ENCODE data around the gene ATXN7L1.
A peak's percentile ranks its signal among the peaks of the same experiment; 100 is the strongest.

Gene ATXN7L1

GRCh38 chr7:105708763-105709080 is 167.7 kb downstream of the ATXN7L1 start:
- TF ChIP-seq TCF4 (CRISPR knock-in tag; IDR thresholded peaks at IDR 0.05; ENCODE audit: borderline replicate concordance) (no peak), ISL1 (CRISPR knock-in tag; IDR thresholded peaks at IDR 0.05) (no peak), RARB (CRISPR knock-in tag; IDR thresholded peaks at IDR 0.05) (no peak)
- ATAC-seq: no peak

GRCh38 chr7:105707967-105708762 is 168.2 kb downstream of the ATXN7L1 start:
- ATAC-seq: no peak
- TF ChIP-seq ZNF8 (CRISPR knock-in tag; IDR thresholded peaks at IDR 0.05): no peak
- TF ChIP-seq CSRNP3 (CRISPR knock-in tag; IDR thresholded peaks at IDR 0.05): no peak
- no peak for TF ChIP-seq RARB (CRISPR knock-in tag; IDR thresholded peaks at IDR 0.05)
- TF ChIP-seq PATZ1 (CRISPR knock-in tag; IDR thresholded peaks at IDR 0.05; ENCODE audit: borderline replicate concordance): no peak
- TF ChIP-seq OSR1 (CRISPR knock-in tag; IDR thresholded peaks at IDR 0.05): no peak

- ATAC-seq: peak; percentile 36; the same call in 1 of the 3 replicates
- TF ChIP-seq PATZ1 (CRISPR knock-in tag; IDR thresholded peaks at IDR 0.05; ENCODE audit: borderline replicate concordance) (no peak), ZNF8 (CRISPR knock-in tag; IDR thresholded peaks at IDR 0.05) (no peak), CSDC2 (CRISPR knock-in tag; IDR thresholded peaks at IDR 0.05) (no peak), TSHZ2 (CRISPR knock-in tag; IDR thresholded peaks at IDR 0.05) (no peak), OSR1 (CRISPR knock-in tag; IDR thresholded peaks at IDR 0.05) (no peak), ZC3H10 (CRISPR knock-in tag; IDR thresholded peaks at IDR 0.05) (no peak), TCF4 (CRISPR knock-in tag; IDR thresholded peaks at IDR 0.05; ENCODE audit: borderline replicate concordance) (no peak), PPARA (CRISPR knock-in tag; IDR thresholded peaks at IDR 0.05; ENCODE audit: borderline replicate concordance) (no peak), ZNF70 (CRISPR knock-in tag; IDR thresholded peaks at IDR 0.05) (no peak)
Observed at GRCh38 chr7:105707381-105707780, 169.0 kb downstream of the ATXN7L1 start.

GRCh38 chr7:105705427-105705826 is 171.0 kb downstream of the ATXN7L1 start:
- ATAC-seq: no peak

More at GRCh38 chr7:105705427-105705826, 171.0 kb downstream of the ATXN7L1 start:
- TF ChIP-seq PPARA (CRISPR knock-in tag; IDR thresholded peaks at IDR 0.05; ENCODE audit: borderline replicate concordance) (no peak), GLIS3 (CRISPR knock-in tag; IDR thresholded peaks at IDR 0.05) (no peak), RARB (CRISPR knock-in tag; IDR thresholded peaks at IDR 0.05) (no peak), ZNF8 (CRISPR knock-in tag; IDR thresholded peaks at IDR 0.05) (no peak), BACH2 (CRISPR knock-in tag; IDR thresholded peaks at IDR 0.05; ENCODE audit: borderline replicate concordance) (no peak), ZNF70 (CRISPR knock-in tag; IDR thresholded peaks at IDR 0.05) (no peak), CSRNP3 (CRISPR knock-in tag; IDR thresholded peaks at IDR 0.05) (no peak), ZFP3 (CRISPR knock-in tag; IDR thresholded peaks at IDR 0.05) (no peak), ZC3H10 (CRISPR knock-in tag; IDR thresholded peaks at IDR 0.05) (no peak), TSHZ2 (CRISPR knock-in tag; IDR thresholded peaks at IDR 0.05) (no peak), ARNTL (CRISPR knock-in tag; IDR thresholded peaks at IDR 0.05; ENCODE audit: borderline replicate concordance, low read depth) (no peak), POU6F1 (CRISPR knock-in tag; IDR thresholded peaks at IDR 0.05; ENCODE audit: borderline replicate concordance, low read depth) (no peak), ZFP30 (CRISPR knock-in tag; IDR thresholded peaks at IDR 0.05) (no peak), ISL1 (CRISPR knock-in tag; IDR thresholded peaks at IDR 0.05) (no peak), CSDC2 (CRISPR knock-in tag; IDR thresholded peaks at IDR 0.05) (no peak)
